Activated CD8-positive, alpha-beta memory T cell treated with anti-CD3 and anti-CD28 coated beads, Interleukin-2, amount 50 U/mL, for 24 hours (primary cell): ENCODE results near the gene POLD1.

Experiments used
- DNase-seq: peaks from one replicate; pipeline ENCODE4 v3.0.0-alpha.2; 2020; ENCODE audit errors: extremely low read depth

POLD1 gene

DNA sequence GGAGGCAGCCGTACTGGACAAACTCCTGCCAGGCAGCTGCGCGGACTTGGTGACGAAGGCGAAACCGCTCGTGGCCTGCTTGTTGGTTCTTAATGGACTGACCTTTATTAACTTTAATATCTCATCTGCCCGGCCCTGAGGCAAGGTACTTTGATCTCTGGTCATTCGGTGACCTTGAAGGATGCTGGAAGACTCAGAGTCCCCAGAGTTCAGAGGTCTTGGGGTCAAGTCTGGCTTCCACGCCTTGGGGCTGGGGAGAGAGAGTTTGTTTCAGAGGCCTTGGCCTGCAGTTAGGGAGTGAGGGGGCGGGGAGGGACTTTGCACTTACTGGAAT, 82.5 kb downstream of the POLD1 start:
- DNase-seq, result no peak

DNA sequence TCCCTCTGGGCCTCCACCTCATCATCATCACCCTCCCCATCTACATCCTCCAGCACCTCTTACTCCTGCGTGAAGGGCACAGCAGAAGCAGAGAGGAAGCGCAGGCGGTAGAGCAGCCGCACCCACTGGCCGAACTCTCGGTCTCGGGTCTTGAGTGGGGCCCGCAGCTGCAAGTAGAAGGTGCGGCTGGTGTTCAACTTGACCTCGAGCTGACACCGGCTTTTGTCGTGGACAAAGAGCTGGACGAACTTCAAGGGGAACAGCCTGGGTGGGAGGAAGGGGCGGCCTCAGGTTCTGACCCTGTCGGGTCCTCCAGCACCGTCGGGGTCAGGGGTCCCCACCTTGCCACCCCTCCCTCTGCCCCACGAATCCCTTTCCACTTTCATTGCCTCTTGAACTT, 83.4 kb downstream of the POLD1 start:
- no peak for DNase-seq
